HepG2 (cell line): ENCODE results near the gene SCYL1. TPM values are rescaled to one million over a fixed set of nuclear protein-coding genes. Genes with fewer than 3 reads are reported as not detected.

ENCODE experiments used
- HIVEP1 ChIP-seq: sonication (generic); formaldehyde crosslinking; IDR thresholded peaks from 2 replicates; pipeline ENCODE4 v1.4.0; 2020; ENCODE audit warnings: mild to moderate bottlenecking, missing genetic modification reagents
- JDP2 ChIP-seq: sonication (generic); formaldehyde crosslinking; IDR thresholded peaks from 2 replicates; pipeline ENCODE4 v1.8.1; 2022; ENCODE audit warnings: missing genetic modification reagents, borderline replicate concordance
- JUND ChIP-seq: sonication (generic); formaldehyde crosslinking; IDR thresholded peaks from 2 replicates; pipeline ENCODE4 v1.8.0; 2022; ENCODE audit warnings: mild to moderate bottlenecking, missing genetic modification reagents
- NFKBIZ ChIP-seq: IDR thresholded peaks from 2 replicates; pipeline ENCODE4 v1.6.1; 2018; ENCODE audit warnings: missing genetic modification reagents, missing compliant biosample characterization
- PHF21A ChIP-seq: sonication (generic); formaldehyde crosslinking; IDR thresholded peaks from 2 replicates; pipeline ENCODE4 v1.5.0; 2020; ENCODE audit warnings: mild to moderate bottlenecking, missing genetic modification reagents
- PHF8 ChIP-seq: sonication (generic); formaldehyde crosslinking; IDR thresholded peaks from 2 replicates; pipeline ENCODE4 v1.5.0; 2020; ENCODE audit warnings: missing genetic modification reagents
- POLR2A ChIP-seq, 2 experiments: IDR thresholded peaks; 2 replicates each; pipeline ENCODE4 v1.6.1; 2011; ENCODE audit warnings: low read depth in 2 of 2, low read length in 2 of 2, mild to moderate bottlenecking in 1 of 2, moderate library complexity in 1 of 2; ENCODE audit not compliant: insufficient read depth in 1 of 2
- RARA ChIP-seq: IDR thresholded peaks from 2 replicates; pipeline ENCODE4 v1.6.1; 2016; ENCODE audit warnings: missing genetic modification reagents, missing compliant biosample characterization
- RARG ChIP-seq: sonication (generic); formaldehyde crosslinking; IDR thresholded peaks from 2 replicates; pipeline ENCODE4 v1.4.0; 2020; ENCODE audit warnings: low read depth, mild to moderate bottlenecking, missing genetic modification reagents
- RBFOX2 ChIP-seq: fragments of 200-400 bp; formaldehyde crosslinking; IDR thresholded peaks from 2 replicates; pipeline ENCODE4 v1.6.1; 2017; ENCODE audit warnings: low read depth, mild to moderate bottlenecking, low read length
- RXRA ChIP-seq: sonication (generic); formaldehyde crosslinking; IDR thresholded peaks from 2 replicates; pipeline ENCODE4 v1.5.1; 2020; ENCODE audit warnings: missing genetic modification reagents
- SALL1 ChIP-seq: sonication (generic); formaldehyde crosslinking; IDR thresholded peaks from 2 replicates; pipeline ENCODE4 v1.8.0; 2022; ENCODE audit warnings: mild to moderate bottlenecking, missing genetic modification reagents
- SMAD1 ChIP-seq: sonication (generic); formaldehyde crosslinking; IDR thresholded peaks from 2 replicates; pipeline ENCODE4 v1.4.0; 2020; ENCODE audit warnings: missing genetic modification reagents, low read depth, mild to moderate bottlenecking, borderline replicate concordance
- SP5 ChIP-seq: IDR thresholded peaks from 2 replicates; pipeline ENCODE4 v1.6.1; 2016; ENCODE audit warnings: low read depth, borderline replicate concordance
- YEATS4 ChIP-seq: sonication (generic); formaldehyde crosslinking; IDR thresholded peaks from 2 replicates; pipeline ENCODE4 v1.4.0; 2020; ENCODE audit warnings: missing genetic modification reagents, borderline replicate concordance
- ZMYM2 ChIP-seq: sonication (generic); formaldehyde crosslinking; IDR thresholded peaks from 2 replicates; pipeline ENCODE4 v1.8.0; 2022; ENCODE audit warnings: mild to moderate bottlenecking, missing genetic modification reagents
- ZNF256 ChIP-seq: sonication (generic); formaldehyde crosslinking; conservative IDR thresholded peaks from 2 replicates; pipeline ENCODE4 v1.4.0; 2020; ENCODE audit warnings: missing genetic modification reagents
- ZNF333 ChIP-seq: sonication (generic); formaldehyde crosslinking; IDR thresholded peaks from 2 replicates; pipeline ENCODE4 v1.4.0; 2020; ENCODE audit warnings: mild to moderate bottlenecking, missing genetic modification reagents, borderline replicate concordance
- ZNF737 ChIP-seq: sonication (generic); formaldehyde crosslinking; IDR thresholded peaks from 2 replicates; pipeline ENCODE4 v1.5.0; 2020; ENCODE audit warnings: missing genetic modification reagents, mild to moderate bottlenecking, borderline replicate concordance
- polyA plus RNA-seq, 8 experiments: library from polyadenylated mRNA; depleted of rRNA in 3 of 8; stranded (reverse) in 7 of 8; unstranded in 1 of 8; fragments of >200 nt; fragmentation: Illumina TruSeq in 4 of 8; extraction: Trizol in 4 of 8; gene quantifications; 2 replicates each; pipeline versions ENCODE4 v1.2.1 to v1.2.3, GENCODE V29; 2011 to 2016; ENCODE audit warnings: low read depth in 4 of 8, missing spikeins in 1 of 8, mixed read lengths in 1 of 8; ENCODE audit not compliant: insufficient read depth in 1 of 8
- total RNA-seq, 5 experiments: library from RNA; depleted of rRNA; stranded (reverse); fragments of >200 nt; fragmentation: Illumina TruSeq; extraction: Trizol; gene quantifications; 2 replicates each; pipeline ENCODE4 v1.2.3, GENCODE V29; 2016; ENCODE audit warnings: low read depth in 1 of 5
- TF ChIP-seq, protein P1 (sequence below): sonication (generic); formaldehyde crosslinking; IDR thresholded peaks from 2 replicates; pipeline ENCODE4 v1.4.0; 2020; ENCODE audit warnings: mild to moderate bottlenecking, missing genetic modification reagents, borderline replicate concordance
- TF ChIP-seq, protein P2 (sequence below): IDR thresholded peaks from 2 replicates; pipeline ENCODE4 v1.6.1; 2016; ENCODE audit warnings: low read depth
- TF ChIP-seq, protein P3 (sequence below): sonication (generic); formaldehyde crosslinking; IDR thresholded peaks from 2 replicates; pipeline ENCODE4 v1.8.0; 2022; ENCODE audit warnings: missing genetic modification reagents, mild to moderate bottlenecking, moderate library complexity, borderline replicate concordance

SCYL1 gene
- total and polyA plus RNA-seq, 2 of the 13 experiments (the other 11 are each of a cell fraction or from before 2014, with no cell fraction given): 65.9 to 103 TPM

DNA sequence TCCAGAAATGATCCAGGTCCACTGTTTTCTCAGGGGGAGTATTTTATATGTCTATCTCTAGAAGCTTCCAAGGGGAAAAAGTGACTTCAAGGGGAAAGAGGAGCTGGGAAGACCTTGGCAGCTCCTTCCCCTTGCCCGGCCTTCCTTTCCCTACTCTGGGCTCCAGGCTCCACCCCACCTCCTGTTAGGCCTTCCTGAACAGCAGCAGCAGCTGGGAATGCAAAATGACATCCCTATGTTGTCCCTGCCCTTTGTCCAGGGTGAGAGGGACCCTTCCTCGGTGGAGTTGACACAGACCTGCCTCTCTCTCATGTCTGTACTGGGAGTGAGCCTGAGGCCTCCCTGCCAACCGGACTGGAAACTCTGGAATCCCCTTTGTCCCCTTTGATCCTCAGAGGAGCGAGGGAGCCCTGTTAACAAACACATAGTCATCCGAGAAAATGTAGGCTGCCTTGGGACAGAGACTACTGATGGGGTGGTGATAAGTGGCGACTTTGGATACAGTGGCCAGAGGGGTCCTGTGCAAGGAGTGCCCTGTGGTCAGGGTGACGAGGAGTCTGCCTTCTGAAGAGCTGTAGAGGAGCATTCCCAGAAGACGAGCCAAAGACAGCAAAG lies 35.1 kb upstream of the SCYL1 start (continued):
- TF ChIP-seq, protein P1, sequence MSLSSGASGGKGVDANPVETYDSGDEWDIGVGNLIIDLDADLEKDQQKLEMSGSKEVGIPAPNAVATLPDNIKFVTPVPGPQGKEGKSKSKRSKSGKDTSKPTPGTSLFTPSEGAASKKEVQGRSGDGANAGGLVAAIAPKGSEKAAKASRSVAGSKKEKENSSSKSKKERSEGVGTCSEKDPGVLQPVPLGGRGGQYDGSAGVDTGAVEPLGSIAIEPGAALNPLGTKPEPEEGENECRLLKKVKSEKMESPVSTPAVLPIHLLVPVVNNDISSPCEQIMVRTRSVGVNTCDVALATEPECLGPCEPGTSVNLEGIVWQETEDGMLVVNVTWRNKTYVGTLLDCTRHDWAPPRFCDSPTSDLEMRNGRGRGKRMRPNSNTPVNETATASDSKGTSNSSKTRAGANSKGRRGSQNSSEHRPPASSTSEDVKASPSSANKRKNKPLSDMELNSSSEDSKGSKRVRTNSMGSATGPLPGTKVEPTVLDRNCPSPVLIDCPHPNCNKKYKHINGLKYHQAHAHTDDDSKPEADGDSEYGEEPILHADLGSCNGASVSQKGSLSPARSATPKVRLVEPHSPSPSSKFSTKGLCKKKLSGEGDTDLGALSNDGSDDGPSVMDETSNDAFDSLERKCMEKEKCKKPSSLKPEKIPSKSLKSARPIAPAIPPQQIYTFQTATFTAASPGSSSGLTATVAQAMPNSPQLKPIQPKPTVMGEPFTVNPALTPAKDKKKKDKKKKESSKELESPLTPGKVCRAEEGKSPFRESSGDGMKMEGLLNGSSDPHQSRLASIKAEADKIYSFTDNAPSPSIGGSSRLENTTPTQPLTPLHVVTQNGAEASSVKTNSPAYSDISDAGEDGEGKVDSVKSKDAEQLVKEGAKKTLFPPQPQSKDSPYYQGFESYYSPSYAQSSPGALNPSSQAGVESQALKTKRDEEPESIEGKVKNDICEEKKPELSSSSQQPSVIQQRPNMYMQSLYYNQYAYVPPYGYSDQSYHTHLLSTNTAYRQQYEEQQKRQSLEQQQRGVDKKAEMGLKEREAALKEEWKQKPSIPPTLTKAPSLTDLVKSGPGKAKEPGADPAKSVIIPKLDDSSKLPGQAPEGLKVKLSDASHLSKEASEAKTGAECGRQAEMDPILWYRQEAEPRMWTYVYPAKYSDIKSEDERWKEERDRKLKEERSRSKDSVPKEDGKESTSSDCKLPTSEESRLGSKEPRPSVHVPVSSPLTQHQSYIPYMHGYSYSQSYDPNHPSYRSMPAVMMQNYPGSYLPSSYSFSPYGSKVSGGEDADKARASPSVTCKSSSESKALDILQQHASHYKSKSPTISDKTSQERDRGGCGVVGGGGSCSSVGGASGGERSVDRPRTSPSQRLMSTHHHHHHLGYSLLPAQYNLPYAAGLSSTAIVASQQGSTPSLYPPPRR (CRISPR knock-in tag): no peak
- no peak for TF ChIP-seq SMAD1 (CRISPR knock-in tag)
- peak; percentile 22; the same call in 1 of the 2 replicates for TF ChIP-seq SP5 (CRISPR knock-in tag)
- 0 out of 2 replicates have a peak, but pooled peaks have one; percentile 23 for TF ChIP-seq YEATS4 (CRISPR knock-in tag)
- TF ChIP-seq PHF8 (CRISPR knock-in tag): peak; percentile 9; the same call in 1 of the 2 replicates
- TF ChIP-seq RXRA (CRISPR knock-in tag): peak; percentile 59; the same call in 1 of the 2 replicates
- TF ChIP-seq JUND (CRISPR knock-in tag): no peak
- peak; percentile 57; the same call in 1 of the 2 replicates for TF ChIP-seq RBFOX2
- no peak for TF ChIP-seq ZNF737 (CRISPR knock-in tag)
- peak; percentile 75 for TF ChIP-seq RARA (CRISPR knock-in tag)
- peak; percentile 58 for TF ChIP-seq SALL1 (CRISPR knock-in tag)
- TF ChIP-seq PHF21A (CRISPR knock-in tag): peak; percentile 39; the same call in 1 of the 2 replicates
- TF ChIP-seq HIVEP1 (CRISPR knock-in tag): peak; percentile 19; the same call in 1 of the 2 replicates
- 0 out of 2 replicates have a peak, but pooled peaks have one; percentile 45 for TF ChIP-seq RARG
- TF ChIP-seq, protein P2, sequence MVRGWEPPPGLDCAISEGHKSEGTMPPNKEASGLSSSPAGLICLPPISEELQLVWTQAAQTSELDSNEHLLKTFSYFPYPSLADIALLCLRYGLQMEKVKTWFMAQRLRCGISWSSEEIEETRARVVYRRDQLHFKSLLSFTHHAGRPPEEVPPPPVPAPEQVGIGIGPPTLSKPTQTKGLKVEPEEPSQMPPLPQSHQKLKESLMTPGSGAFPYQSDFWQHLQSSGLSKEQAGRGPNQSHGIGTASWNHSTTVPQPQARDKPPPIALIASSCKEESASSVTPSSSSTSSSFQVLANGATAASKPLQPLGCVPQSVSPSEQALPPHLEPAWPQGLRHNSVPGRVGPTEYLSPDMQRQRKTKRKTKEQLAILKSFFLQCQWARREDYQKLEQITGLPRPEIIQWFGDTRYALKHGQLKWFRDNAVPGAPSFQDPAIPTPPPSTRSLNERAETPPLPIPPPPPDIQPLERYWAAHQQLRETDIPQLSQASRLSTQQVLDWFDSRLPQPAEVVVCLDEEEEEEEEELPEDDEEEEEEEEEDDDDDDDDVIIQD (CRISPR knock-in tag): peak; percentile 42; the same call in 1 of the 2 replicates
- peak; percentile 29 to 56; a peak in 2 of 4 replicates for TF ChIP-seq POLR2A (IDR thresholded peaks at IDR 0.05; ENCODE audit: insufficient read depth in 1 of 2, low read depth in 2 of 2, low read length in 2 of 2)
- TF ChIP-seq ZNF256 (CRISPR knock-in tag): no peak
- TF ChIP-seq, protein P3, sequence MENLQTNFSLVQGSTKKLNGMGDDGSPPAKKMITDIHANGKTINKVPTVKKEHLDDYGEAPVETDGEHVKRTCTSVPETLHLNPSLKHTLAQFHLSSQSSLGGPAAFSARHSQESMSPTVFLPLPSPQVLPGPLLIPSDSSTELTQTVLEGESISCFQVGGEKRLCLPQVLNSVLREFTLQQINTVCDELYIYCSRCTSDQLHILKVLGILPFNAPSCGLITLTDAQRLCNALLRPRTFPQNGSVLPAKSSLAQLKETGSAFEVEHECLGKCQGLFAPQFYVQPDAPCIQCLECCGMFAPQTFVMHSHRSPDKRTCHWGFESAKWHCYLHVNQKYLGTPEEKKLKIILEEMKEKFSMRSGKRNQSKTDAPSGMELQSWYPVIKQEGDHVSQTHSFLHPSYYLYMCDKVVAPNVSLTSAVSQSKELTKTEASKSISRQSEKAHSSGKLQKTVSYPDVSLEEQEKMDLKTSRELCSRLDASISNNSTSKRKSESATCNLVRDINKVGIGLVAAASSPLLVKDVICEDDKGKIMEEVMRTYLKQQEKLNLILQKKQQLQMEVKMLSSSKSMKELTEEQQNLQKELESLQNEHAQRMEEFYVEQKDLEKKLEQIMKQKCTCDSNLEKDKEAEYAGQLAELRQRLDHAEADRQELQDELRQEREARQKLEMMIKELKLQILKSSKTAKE: peak; percentile 63
- TF ChIP-seq NFKBIZ (CRISPR knock-in tag): no peak
- no peak for TF ChIP-seq JDP2 (CRISPR knock-in tag)
- no peak for TF ChIP-seq ZNF333 (CRISPR knock-in tag)
- TF ChIP-seq ZMYM2: no peak
